IPS-18c (cell line): Measurements from ENCODE around the gene MAPK9.

Experiments
- H3K4me3 ChIP-seq: 2 replicates; pipeline ENCODE4 v1.7.0; 2013; ENCODE audit warnings: low read depth, mild to moderate bottlenecking, low read length, moderate library complexity; ENCODE audit not compliant: insufficient read depth
- H3K9me3 ChIP-seq: one replicate; pipeline ENCODE4 v1.6.1; 2013; ENCODE audit warnings: mild to moderate bottlenecking, low read length, moderate library complexity; ENCODE audit not compliant: control insufficient read depth, insufficient read depth

Gene MAPK9

GRCh38 chr5:180291943-180292831 is at the start of gene MAPK9:
Gene MAPK9, minus strand, starts transcription at chr5:180292083. Its CDS starts 11,522 bp downstream, at chr5:180280561.
- Histone ChIP-seq H3K4me3 (peak within 1 kb of the TSS; percentile 85), H3K9me3 (no peaks in the 10 kb centered on the region)

GRCh38 chr5:180341595-180341994 is 49.7 kb upstream of the MAPK9 start:
- Histone ChIP-seq H3K4me3 (no peak overlapping the region), H3K9me3 (no peaks in the 10 kb centered on the region)

GRCh38 chr5:180340856-180341255 is 49.0 kb upstream of the MAPK9 start:
- Histone ChIP-seq H3K4me3 (no peak overlapping the region), H3K9me3 (no peaks in the 10 kb centered on the region)

GRCh38 chr5:180339583-180340183 is 47.8 kb upstream of the MAPK9 start:
- H3K4me3 ChIP-seq: no peak overlapping the region
- no peaks in the 10 kb centered on the region for H3K9me3 ChIP-seq

DNA sequence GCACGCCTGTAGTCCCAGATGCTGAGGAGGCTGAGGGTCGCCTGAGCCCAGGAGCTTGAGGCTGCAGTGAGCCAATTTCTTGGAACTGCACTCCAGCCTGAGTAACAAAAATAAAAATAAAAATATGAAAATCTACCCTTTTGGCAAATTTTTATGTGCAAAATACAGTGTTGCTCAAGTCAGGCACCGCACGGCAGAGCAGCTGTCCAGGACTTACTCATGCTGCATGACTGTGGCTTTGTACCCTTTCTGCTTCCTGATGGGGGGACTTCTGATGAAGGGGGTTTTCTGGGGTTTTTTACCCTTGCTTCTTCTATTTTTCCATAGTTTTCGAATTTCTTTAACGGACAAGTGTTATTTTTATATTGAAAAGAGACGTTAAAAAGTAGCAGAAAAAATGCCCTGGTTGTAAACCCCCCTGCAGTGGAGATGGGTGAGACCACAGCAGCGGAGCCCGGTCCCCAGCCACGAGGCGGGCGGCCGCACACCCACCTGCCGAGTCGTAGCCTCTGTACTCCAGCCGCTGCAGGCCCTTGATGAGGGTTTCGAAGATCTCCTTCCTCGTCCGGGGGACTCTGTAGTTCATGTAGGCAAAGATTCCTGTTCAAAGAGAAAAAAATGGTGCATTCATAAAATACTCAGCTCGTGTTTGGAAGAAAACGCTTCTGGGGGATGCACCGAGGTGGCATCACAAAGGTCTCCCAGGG is 46.3 kb upstream of the MAPK9 start:
- no peaks in the 10 kb centered on the region for H3K9me3 ChIP-seq
- H3K4me3 ChIP-seq: no peak overlapping the region

- no peaks in the 10 kb centered on the region for H3K9me3 ChIP-seq
- H3K4me3 ChIP-seq: no peak overlapping the region
Measured at GRCh38 chr5:180336234-180337020, 44.5 kb upstream of the MAPK9 start.

GRCh38 chr5:180335614-180336233 is 43.8 kb upstream of the MAPK9 start:
- no peaks in the 10 kb centered on the region for H3K9me3 ChIP-seq
- H3K4me3 ChIP-seq: no peak overlapping the region

DNA sequence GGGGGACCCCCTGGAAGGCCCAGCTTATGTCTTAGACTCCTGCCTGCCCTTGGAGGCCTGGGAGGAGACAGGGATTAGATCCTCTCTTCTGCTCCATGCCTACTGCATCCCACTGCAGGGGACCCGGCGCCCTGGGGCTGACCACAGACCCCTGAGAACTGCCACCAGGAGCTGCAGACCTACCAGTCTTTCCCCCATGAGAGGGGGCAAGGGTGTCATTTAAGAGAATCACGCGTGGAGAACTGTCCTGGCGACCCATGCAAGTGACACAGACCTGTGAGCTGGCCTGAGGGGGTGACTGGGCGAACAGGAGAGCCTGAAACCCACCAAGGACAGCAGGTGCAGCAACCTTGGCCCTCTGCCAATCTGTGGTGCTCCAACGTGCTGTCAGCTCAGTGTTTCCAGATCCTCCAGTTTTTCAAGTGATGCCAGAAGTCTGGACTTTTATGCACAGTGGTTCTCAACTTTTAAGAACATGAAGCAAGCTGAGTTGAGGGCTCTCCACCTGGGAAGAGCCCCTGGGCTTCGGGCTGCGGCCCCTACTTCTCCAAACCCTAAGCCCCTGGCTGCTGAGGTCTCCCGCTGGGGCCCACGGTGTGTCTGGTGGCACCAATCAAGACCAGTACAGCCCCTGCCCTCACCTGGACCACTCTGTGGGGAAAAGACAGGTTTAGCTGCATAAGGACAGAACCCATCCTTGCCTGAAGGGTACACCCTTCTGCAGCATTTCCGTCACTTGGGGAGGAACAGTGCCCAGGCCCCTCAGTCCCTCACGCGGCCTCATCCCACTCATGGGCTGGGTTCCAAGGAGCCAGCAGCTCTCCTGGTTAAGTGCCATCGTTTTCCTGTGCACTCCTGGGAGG is 43.1 kb upstream of the MAPK9 start:
- H3K4me3 ChIP-seq: no peak overlapping the region
- H3K9me3 ChIP-seq: no peaks in the 10 kb centered on the region

- no peak overlapping the region for H3K4me3 ChIP-seq
- no peaks in the 10 kb centered on the region for H3K9me3 ChIP-seq
Measured at GRCh38 chr5:180334176-180334575, 42.3 kb upstream of the MAPK9 start.

DNA sequence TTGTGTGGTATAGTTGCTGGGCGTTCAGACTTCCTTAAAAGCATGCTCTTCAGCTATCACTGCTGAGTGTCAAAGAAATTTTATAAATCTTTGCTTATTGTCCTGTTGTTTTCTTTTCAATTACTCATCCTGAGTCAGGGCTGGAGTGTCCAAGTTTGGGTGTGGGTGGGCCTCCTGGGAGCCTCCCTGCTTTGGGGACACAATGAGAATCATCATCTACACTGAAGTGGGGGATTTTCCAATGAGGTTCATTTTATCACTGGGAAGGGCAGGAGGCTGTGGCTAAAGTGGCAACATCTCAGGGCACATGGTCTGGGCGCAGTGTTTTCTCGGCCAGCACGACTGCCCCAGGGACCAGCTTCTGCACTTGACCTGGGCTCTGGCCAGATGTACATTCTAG is 41.8 kb upstream of the MAPK9 start:
- H3K4me3 ChIP-seq: no peak overlapping the region
- no peaks in the 10 kb centered on the region for H3K9me3 ChIP-seq

DNA sequence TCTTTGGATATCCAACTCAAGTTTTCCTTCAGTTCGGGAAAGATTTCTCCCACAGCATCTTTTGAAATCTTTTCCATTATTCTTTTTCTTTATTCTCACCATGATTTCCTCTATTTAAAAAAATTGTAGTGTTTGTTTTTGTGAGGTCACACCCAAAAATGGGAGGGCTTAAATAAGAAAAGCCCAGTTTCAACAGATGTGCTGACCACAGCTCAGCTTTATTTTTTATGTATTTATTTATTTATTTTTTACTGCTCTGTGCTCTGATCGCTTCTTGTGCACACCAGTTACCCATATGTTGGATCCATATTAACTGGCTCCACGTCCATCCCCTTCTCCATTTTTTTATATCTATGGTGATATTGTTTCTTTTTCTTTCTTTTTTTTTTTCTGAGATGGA is 41.0 kb upstream of the MAPK9 start:
- no peaks in the 10 kb centered on the region for H3K9me3 ChIP-seq

GRCh38 chr5:180332051-180332517 is 40.2 kb upstream of the MAPK9 start:
- no peak overlapping the region for H3K4me3 ChIP-seq

More for the DNA sequence above, 41.0 kb upstream of the MAPK9 start:
- no peak overlapping the region for H3K4me3 ChIP-seq

DNA sequence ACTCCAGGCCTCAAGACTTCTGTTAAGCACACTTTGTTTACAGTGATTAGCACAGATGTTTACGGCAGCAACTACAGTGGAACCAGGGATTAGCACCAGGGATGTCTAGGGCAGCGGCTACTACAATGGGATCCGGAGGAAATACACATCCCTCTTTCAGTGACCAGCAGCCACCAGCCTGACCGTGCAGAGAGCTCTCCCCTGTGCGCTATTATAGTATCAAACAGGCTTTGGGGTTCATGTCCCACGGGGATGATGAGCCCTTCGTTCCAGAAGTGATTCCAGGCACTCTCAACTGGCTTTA is 39.7 kb upstream of the MAPK9 start:
- Histone ChIP-seq H3K4me3 (no peak overlapping the region), H3K9me3 (no peaks in the 10 kb centered on the region)

More at GRCh38 chr5:180332051-180332517, 40.2 kb upstream of the MAPK9 start:
- no peaks in the 10 kb centered on the region for H3K9me3 ChIP-seq

DNA sequence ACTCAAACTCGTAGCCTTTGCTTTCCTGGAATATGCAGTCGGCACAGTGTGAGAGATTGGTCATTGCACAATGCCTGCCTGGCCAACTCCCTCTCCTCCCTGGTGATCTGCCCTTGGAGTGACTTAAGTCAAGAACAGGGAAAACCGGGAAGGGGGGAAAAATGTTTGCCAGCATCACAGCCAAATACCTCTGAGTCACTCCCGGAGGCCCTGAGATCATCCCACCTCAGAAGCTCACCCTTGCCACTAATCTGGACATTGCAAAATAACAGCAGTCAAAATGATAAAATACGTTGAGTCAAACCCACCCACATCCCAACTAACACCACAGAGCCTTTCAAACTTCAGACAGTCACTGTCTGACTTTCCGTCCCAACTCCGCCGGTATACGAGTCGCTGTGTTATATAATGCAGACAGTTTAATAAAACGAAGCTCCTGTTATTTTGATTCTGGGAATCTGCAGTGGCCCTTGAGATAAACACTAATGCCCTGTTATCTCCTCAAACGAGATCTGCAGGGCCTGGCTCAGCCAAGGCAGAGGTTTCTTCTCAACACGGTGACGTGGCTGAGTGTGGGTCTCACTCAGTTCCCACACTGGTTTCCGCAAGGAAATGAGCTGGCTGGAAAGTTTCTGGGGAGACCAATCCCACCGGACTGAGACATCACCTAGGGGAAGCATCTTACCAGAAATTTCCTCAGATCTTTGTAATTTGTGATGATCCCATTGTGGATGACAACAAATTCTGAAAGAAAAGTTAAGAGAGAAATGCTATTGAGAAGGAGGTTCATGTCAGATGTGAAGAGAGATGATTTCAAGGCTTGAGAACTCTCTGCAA is 39.1 kb upstream of the MAPK9 start:
- Histone ChIP-seq H3K9me3 (no peaks in the 10 kb centered on the region), H3K4me3 (no peak overlapping the region)

- H3K4me3 ChIP-seq: no peak overlapping the region
- no peaks in the 10 kb centered on the region for H3K9me3 ChIP-seq
Measured at GRCh38 chr5:180330270-180330648, 38.4 kb upstream of the MAPK9 start.
